DOHH2 (cell line): ENCODE measurements around the gene IGFLR1.

Experiments
- EZH2phosphoT487 ChIP-seq: fragments of 200-600 bp; sonication (generic); IDR thresholded peaks from 2 replicates; pipeline ENCODE4 v1.6.1; 2017; ENCODE audit warnings: borderline replicate concordance, mild to moderate bottlenecking, antibody characterized with exemption, low read length, moderate library complexity, mixed read lengths
- TF ChIP-seq, protein P1 (sequence below): fragments of 200-600 bp; sonication (generic); IDR thresholded peaks from one replicate; pipeline ENCODE4 v1.5.1; 2014; ENCODE audit warnings: antibody characterized with exemption, mild to moderate bottlenecking, low read depth, low read length; ENCODE audit not compliant: poor library complexity, severe bottlenecking

DNA sequence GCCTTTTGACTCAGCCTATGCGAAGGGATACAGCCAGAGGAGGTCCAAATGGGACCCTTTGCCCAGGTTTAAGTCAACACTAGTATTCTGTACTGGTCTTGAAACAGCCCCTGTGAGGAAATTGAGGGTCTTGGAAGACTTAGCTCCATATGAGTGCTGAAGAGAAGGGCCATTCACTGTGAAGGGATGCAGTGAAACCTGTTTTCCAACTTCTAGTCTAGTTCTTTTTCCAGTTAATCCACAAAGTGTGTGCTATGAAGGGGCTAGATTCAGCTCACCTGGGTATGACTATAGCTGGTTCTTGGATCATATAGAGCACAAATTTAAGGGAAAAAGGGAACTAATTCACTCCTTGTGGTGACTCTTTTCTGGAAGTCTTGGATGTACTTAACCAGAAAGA lies 33.9 kb downstream of the IGFLR1 start:
- TF ChIP-seq, protein P1, sequence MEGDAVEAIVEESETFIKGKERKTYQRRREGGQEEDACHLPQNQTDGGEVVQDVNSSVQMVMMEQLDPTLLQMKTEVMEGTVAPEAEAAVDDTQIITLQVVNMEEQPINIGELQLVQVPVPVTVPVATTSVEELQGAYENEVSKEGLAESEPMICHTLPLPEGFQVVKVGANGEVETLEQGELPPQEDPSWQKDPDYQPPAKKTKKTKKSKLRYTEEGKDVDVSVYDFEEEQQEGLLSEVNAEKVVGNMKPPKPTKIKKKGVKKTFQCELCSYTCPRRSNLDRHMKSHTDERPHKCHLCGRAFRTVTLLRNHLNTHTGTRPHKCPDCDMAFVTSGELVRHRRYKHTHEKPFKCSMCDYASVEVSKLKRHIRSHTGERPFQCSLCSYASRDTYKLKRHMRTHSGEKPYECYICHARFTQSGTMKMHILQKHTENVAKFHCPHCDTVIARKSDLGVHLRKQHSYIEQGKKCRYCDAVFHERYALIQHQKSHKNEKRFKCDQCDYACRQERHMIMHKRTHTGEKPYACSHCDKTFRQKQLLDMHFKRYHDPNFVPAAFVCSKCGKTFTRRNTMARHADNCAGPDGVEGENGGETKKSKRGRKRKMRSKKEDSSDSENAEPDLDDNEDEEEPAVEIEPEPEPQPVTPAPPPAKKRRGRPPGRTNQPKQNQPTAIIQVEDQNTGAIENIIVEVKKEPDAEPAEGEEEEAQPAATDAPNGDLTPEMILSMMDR, result no peak
- no peak for TF ChIP-seq EZH2phosphoT487
